Measurements from ENCODE around the gene MEGF11.

The MEGF11 gene

DNA sequence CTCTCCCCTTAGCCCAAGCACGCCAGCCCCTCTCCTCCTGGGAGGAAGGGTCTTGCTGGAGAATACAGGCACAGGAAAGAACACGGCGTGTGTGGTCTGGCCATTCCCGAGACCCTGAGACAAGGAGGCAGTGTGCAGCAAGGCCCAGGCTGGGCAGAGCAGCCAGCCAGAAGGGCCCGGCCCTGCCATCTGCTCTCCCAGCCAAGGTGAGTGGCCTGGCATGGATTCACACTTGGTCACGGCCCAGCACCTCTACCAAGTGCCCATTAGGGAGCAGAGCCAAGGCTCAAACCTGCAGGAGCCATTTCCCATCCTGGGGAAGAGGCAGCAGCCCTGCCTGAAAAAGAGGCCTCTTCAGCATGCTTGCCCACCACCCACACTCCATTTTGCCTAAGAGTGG, 28.6 kb downstream of the MEGF11 start:
- DNase-seq (ENCODE audit: low read depth): no peak
- Histone ChIP-seq H3K36me3 (ENCODE audit: control insufficient read depth, insufficient read depth, low read length, severe bottlenecking) (no peaks in the 10 kb centered on the region), H3K4me3 (ENCODE audit: low read length) (no peak overlapping the region), H3K4me1 (ENCODE audit: control insufficient read depth, insufficient read depth, low read length) (peaks cover 6% of the 10 kb centered on the region), H3K9ac (ENCODE audit: low read length) (no peak overlapping the region), H3K9me3 (ENCODE audit: control insufficient read depth, low read length) (peaks cover 4% of the 10 kb centered on the region), H3K27me3 (replicated peaks; ENCODE audit: control insufficient read depth, insufficient read depth, low read length) (peaks cover 22% of the 10 kb centered on the region)

DNA sequence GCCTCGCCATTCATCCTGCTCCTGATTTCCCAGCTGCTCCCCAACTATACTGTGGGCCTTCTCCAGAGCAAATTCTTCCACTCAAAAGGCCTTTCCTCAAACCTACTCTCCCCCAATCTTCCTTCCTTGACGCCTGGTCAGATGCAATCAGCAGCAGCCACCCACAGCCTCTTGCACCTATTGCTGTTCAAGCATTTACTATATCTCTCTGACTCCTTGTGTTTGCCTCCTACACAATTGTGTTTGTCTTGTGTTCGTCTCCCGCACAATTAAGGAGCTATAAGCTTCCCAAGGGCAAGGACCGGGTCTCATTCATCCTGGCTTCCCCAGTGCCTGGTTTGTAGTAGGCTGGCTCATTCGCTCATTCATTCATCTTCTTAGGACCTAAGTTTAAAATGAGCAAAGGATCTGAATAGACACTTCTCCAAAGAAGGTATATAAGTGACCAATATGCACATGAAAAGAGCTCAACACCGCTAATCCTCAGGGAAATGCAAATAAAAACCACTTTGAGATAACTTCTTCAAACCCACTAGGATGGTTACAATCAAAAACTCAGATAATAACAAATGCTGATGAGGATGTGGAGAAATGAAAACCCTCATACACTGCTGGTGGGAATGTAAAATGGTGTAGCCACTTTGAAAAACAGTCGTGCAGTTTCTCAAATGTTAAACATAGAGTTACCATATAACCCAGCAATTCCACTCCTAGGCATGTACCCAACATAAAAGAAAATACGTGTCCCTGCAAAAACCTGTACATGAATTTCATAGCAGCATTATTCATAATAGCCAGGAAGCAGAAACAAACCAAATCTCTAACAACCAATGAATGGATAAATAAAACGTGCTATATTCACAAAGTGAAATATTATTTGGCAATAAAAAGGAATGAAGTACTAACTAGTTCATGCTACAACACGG, 31.0 kb downstream of the MEGF11 start:
- no peak overlapping the region for H3K9ac ChIP-seq (ENCODE audit: low read length)
- DNase-seq (ENCODE audit: low read depth): no peak
- no peaks in the 10 kb centered on the region for H3K9me3 ChIP-seq (ENCODE audit: control insufficient read depth, low read length)
- no peaks in the 10 kb centered on the region for H3K36me3 ChIP-seq (ENCODE audit: control insufficient read depth, insufficient read depth, low read length, severe bottlenecking)
- peaks cover 37% of the 10 kb centered on the region for H3K27me3 ChIP-seq (replicated peaks; ENCODE audit: control insufficient read depth, insufficient read depth, low read length)
- no peak overlapping the region for H3K4me3 ChIP-seq (ENCODE audit: low read length)
- H3K4me1 ChIP-seq (ENCODE audit: control insufficient read depth, insufficient read depth, low read length): peaks cover 6% of the 10 kb centered on the region

DNA sequence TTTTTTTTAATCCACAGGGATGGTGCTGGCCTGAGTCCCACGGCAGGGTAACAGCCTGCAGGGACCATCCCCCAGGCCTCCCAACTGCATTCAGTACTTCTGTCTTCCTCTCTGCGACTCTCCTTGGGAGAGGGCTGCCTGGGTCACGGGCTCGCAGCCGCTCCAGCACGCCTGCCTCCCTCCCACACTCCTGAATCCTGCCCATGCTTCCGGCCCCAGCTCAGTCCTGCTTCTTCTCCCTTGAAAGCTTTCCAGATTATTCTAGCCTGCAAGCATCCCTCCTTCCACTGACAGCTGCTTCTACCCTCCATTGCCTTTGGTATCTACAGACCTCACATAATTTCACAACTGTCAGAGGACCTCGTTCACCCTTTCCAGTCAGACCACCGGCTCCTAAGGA, 32.4 kb downstream of the MEGF11 start:
- H3K4me3 ChIP-seq (ENCODE audit: low read length): no peak overlapping the region
- H3K9me3 ChIP-seq (ENCODE audit: control insufficient read depth, low read length): no peaks in the 10 kb centered on the region
- H3K4me1 ChIP-seq (ENCODE audit: control insufficient read depth, insufficient read depth, low read length): peaks cover 6% of the 10 kb centered on the region
- DNase-seq (ENCODE audit: low read depth): peak; percentile 2
- H3K36me3 ChIP-seq (ENCODE audit: control insufficient read depth, insufficient read depth, low read length, severe bottlenecking): no peaks in the 10 kb centered on the region
- H3K9ac ChIP-seq (ENCODE audit: low read length): no peak overlapping the region
- peaks cover 42% of the 10 kb centered on the region for H3K27me3 ChIP-seq (replicated peaks; ENCODE audit: control insufficient read depth, insufficient read depth, low read length)

DNA sequence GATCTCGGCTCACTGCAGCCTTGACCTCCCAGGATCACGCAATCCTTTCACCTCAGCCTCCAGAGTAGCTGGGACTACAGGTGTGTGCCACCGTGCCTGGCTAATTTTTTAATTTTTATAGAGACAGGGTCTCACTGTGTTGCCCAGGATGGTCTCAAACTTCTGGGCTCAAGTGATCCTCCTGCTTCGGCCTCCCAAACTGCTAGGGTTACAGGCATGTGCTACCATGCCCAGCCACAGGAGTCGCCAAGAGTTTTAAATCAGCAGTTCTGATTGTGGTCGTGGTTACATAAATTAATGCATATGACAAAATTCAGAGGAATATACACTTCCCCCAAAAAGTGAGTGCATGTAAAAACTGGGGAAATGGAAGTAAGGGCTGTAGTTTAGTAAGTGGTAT, 32.9 kb downstream of the MEGF11 start:
- no peak for DNase-seq (ENCODE audit: low read depth)
- Histone ChIP-seq H3K36me3 (ENCODE audit: control insufficient read depth, insufficient read depth, low read length, severe bottlenecking) (no peaks in the 10 kb centered on the region), H3K9me3 (ENCODE audit: control insufficient read depth, low read length) (no peaks in the 10 kb centered on the region), H3K4me3 (ENCODE audit: low read length) (no peak overlapping the region), H3K4me1 (ENCODE audit: control insufficient read depth, insufficient read depth, low read length) (peaks cover 3% of the 10 kb centered on the region), H3K9ac (ENCODE audit: low read length) (no peak overlapping the region), H3K27me3 (replicated peaks; ENCODE audit: control insufficient read depth, insufficient read depth, low read length) (peaks cover 47% of the 10 kb centered on the region)

DNA sequence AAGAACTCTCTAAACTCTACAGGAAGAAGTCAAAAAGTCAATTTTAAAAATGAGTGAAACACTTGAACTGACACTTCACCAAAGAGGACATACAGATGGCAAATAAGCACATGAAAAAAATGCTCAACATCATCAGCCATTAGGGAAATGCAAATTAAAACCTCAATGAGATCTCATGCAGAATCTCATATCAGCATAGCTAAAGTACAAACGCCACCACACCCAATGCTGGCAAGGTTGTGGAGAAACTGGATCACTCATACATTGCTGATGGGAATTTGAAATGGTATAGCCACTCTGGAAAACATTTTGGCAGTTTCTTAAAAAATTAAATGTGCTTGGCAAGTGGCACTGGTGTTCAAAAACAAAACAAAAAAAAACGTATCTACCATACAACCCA, 34.2 kb downstream of the MEGF11 start:
- no peak for DNase-seq (ENCODE audit: low read depth)
- Histone ChIP-seq H3K4me3 (ENCODE audit: low read length) (no peak overlapping the region), H3K9ac (ENCODE audit: low read length) (no peak overlapping the region), H3K9me3 (ENCODE audit: control insufficient read depth, low read length) (no peaks in the 10 kb centered on the region), H3K27me3 (replicated peaks; ENCODE audit: control insufficient read depth, insufficient read depth, low read length) (peaks cover 60% of the 10 kb centered on the region), H3K4me1 (ENCODE audit: control insufficient read depth, insufficient read depth, low read length) (peaks cover 3% of the 10 kb centered on the region), H3K36me3 (ENCODE audit: control insufficient read depth, insufficient read depth, low read length, severe bottlenecking) (no peaks in the 10 kb centered on the region)

DNA sequence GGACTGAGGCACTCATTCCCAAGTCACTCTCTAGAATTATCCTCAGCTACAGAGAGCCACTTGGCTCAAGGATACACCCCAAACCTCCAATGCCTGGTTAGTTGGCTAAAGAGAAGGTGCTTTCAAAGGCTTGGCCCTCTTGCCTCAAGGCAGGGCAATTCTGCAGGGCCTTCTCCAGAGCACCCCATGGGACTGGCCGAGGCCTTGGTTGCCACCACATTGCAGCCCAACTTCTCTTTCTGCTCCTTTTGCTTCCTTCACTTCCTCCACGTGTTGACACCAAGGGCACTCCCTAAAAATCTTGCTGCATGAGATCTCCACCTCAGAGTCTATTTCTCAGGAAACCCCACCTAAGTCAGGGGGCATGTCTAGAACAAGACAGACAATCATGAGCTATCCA, 36.7 kb downstream of the MEGF11 start:
- no peaks in the 10 kb centered on the region for H3K36me3 ChIP-seq (ENCODE audit: control insufficient read depth, insufficient read depth, low read length, severe bottlenecking)
- no peak overlapping the region for H3K4me3 ChIP-seq (ENCODE audit: low read length)
- H3K9ac ChIP-seq (ENCODE audit: low read length): no peak overlapping the region
- H3K4me1 ChIP-seq (ENCODE audit: control insufficient read depth, insufficient read depth, low read length): peaks cover 3% of the 10 kb centered on the region
- H3K27me3 ChIP-seq (replicated peaks; ENCODE audit: control insufficient read depth, insufficient read depth, low read length): peaks cover 66% of the 10 kb centered on the region
- no peaks in the 10 kb centered on the region for H3K9me3 ChIP-seq (ENCODE audit: control insufficient read depth, low read length)
- no peak for DNase-seq (ENCODE audit: low read depth)

DNA sequence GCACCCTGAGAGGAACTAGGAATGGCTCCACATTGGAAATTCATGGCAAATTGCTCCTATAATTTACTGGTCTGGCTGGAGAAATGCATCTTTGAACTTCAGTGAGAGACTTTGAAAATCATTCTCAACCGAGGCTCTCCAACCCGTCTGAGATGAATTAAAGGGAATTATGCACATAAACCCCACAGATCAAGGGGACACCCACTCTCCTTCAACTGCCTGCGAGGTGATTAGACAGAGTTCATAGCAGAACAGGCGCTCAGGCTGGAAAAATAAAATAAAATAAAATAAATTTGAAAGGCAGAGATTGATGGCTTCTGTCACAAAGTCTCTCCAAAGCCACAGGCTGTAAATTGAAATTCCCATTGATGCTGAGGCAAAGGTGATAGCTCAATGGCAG, 37.7 kb downstream of the MEGF11 start:
- Histone ChIP-seq H3K4me3 (ENCODE audit: low read length) (no peak overlapping the region), H3K4me1 (ENCODE audit: control insufficient read depth, insufficient read depth, low read length) (no peaks in the 10 kb centered on the region), H3K27me3 (replicated peaks; ENCODE audit: control insufficient read depth, insufficient read depth, low read length) (peaks cover 66% of the 10 kb centered on the region), H3K9ac (ENCODE audit: low read length) (no peak overlapping the region), H3K36me3 (ENCODE audit: control insufficient read depth, insufficient read depth, low read length, severe bottlenecking) (no peaks in the 10 kb centered on the region), H3K9me3 (ENCODE audit: control insufficient read depth, low read length) (no peaks in the 10 kb centered on the region)
- DNase-seq (ENCODE audit: low read depth): no peak

DNA sequence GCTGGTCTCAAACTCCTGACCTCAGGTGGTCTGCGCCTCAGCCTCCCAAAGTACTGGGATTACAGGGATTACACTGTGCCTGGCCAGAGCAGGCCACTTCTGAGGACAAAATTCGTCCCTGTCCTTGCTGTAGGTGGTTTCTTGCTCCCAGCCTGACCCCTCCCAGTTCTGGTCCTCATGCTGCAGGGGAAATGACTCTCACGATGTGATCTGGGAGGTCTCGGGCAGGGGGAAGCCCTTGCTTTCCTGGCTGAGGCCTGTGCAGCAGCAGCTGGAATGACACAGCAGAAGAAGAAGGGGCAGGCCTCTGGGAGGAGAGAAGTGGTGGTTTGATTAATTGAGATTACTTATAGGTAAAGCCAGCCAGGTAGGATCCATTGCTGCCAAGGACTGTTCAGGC, 39.3 kb downstream of the MEGF11 start:
- H3K9ac ChIP-seq (ENCODE audit: low read length): no peak overlapping the region
- no peak for DNase-seq (ENCODE audit: low read depth)
- H3K9me3 ChIP-seq (ENCODE audit: control insufficient read depth, low read length): no peaks in the 10 kb centered on the region
- H3K36me3 ChIP-seq (ENCODE audit: control insufficient read depth, insufficient read depth, low read length, severe bottlenecking): no peaks in the 10 kb centered on the region
- peaks cover 72% of the 10 kb centered on the region for H3K27me3 ChIP-seq (replicated peaks; ENCODE audit: control insufficient read depth, insufficient read depth, low read length)
- no peak overlapping the region for H3K4me3 ChIP-seq (ENCODE audit: low read length)
- no peaks in the 10 kb centered on the region for H3K4me1 ChIP-seq (ENCODE audit: control insufficient read depth, insufficient read depth, low read length)

DNA sequence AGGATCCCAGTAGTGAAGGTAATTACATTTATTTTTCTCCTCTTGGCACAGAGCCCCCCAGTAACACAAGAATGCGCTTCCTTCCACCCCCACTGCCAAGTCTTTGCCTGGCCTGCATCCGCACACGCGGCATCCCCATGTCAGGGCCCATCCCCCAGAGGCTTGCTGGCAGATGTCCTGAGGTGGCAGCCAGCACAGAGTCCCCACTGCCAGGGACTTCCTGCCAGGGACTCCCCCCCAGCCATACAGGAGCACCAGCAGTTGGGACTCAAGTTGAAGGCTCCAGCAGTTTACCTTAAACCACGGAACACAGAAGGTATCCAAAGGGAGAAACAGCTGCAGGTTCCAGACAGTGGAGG, 41.0 kb downstream of the MEGF11 start:
- H3K27me3 ChIP-seq (replicated peaks; ENCODE audit: control insufficient read depth, insufficient read depth, low read length): peaks cover 61% of the 10 kb centered on the region
- H3K9me3 ChIP-seq (ENCODE audit: control insufficient read depth, low read length): peaks cover under 1% of the 10 kb centered on the region
- H3K9ac ChIP-seq (ENCODE audit: low read length): no peak overlapping the region
- no peaks in the 10 kb centered on the region for H3K4me1 ChIP-seq (ENCODE audit: control insufficient read depth, insufficient read depth, low read length)
- no peak overlapping the region for H3K4me3 ChIP-seq (ENCODE audit: low read length)
- no peaks in the 10 kb centered on the region for H3K36me3 ChIP-seq (ENCODE audit: control insufficient read depth, insufficient read depth, low read length, severe bottlenecking)
- DNase-seq (ENCODE audit: low read depth): no peak

DNA sequence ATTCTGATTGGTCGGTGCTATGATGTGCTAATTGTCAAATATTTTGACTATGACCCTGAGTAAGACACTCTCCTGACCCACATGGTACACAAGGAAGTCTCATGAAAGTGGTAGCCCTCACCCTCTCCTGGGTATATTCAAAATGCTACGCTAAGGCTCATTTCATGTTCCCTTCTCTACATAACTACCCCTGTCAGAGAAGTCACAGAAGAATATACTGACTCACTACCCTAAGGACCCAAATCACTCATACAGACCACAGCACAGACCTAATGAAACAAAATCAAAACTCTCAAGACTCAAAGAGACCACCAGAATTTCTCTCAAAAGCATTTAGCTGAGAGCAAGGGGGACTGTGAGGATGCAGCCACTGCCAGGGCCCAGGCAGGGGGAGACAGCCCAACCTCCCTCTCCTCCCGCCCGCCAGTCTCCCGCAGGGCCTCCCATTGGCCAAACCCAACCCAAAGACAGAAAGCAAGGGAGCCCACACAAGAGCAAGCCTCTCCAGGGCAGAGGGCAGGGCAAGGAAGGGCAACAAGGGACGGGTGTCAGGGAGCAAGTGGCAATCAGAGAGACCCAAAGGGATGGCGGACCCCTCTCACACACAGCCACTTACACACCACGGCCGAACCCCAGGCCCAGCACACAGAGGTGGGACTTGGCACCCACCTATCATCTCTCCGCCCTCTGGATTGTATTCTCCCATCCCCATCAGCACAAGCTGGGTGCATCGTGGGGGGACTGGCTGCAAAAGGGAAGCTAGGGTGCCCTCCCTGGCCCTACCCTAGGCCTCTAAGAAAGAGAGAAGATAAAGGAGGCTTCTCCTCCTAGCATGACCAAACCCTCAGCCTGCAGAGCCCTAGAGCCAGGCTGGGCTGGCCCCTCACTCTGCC, 41.6 kb downstream of the MEGF11 start:
- Histone ChIP-seq H3K4me3 (ENCODE audit: low read length) (no peak overlapping the region), H3K27me3 (replicated peaks; ENCODE audit: control insufficient read depth, insufficient read depth, low read length) (peaks cover 55% of the 10 kb centered on the region), H3K4me1 (ENCODE audit: control insufficient read depth, insufficient read depth, low read length) (no peaks in the 10 kb centered on the region), H3K36me3 (ENCODE audit: control insufficient read depth, insufficient read depth, low read length, severe bottlenecking) (no peaks in the 10 kb centered on the region), H3K9me3 (ENCODE audit: control insufficient read depth, low read length) (peaks cover 7% of the 10 kb centered on the region), H3K9ac (ENCODE audit: low read length) (no peak overlapping the region)
- DNase-seq (ENCODE audit: low read depth): no peak

DNA sequence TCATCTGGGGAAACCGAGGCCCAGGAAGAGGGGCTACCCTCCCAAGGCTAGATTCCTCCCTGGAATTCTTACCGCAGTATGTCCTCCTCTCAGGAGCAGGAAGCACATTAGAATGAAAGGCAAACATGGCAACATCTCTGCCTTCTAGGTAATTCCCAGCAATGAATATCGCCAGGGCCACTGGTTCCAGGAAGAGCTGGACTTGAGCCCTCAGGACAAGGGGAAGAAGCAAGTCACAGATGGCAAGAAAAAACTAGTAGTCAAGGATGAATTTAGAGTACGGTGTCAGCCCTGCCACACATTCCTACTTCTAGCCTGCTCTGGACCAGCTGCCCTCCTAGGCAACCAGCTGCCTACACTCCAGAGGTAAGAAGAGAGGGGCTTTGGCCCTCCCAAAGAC, 42.9 kb downstream of the MEGF11 start:
- H3K4me1 ChIP-seq (ENCODE audit: control insufficient read depth, insufficient read depth, low read length): no peaks in the 10 kb centered on the region
- H3K27me3 ChIP-seq (replicated peaks; ENCODE audit: control insufficient read depth, insufficient read depth, low read length): peaks cover 49% of the 10 kb centered on the region
- peaks cover 10% of the 10 kb centered on the region for H3K9me3 ChIP-seq (ENCODE audit: control insufficient read depth, low read length)
- H3K9ac ChIP-seq (ENCODE audit: low read length): no peak overlapping the region
- no peaks in the 10 kb centered on the region for H3K36me3 ChIP-seq (ENCODE audit: control insufficient read depth, insufficient read depth, low read length, severe bottlenecking)
- no peak overlapping the region for H3K4me3 ChIP-seq (ENCODE audit: low read length)
- DNase-seq (ENCODE audit: low read depth): no peak
